RWPE2 (cell line): ENCODE data around the gene COL2A1.

Experiments
- ATAC-seq: fragments of 200-7000 bp; cut with Tn5 transposase; 3 replicates; pipeline ENCODE4 v1.9.1; 2021; ENCODE audit warnings: low read depth
- DNase-seq: peaks from one replicate; pipeline ENCODE4 v3.0.0-alpha.2; 2020; ENCODE audit warnings: low spot score
- H3K27ac ChIP-seq: fragments of 450-650 bp; 2 replicates; pipeline ENCODE4 v1.5.1; 2017; ENCODE audit warnings: mild to moderate bottlenecking; ENCODE audit not compliant: poor library complexity, severe bottlenecking
- H3K27me3 ChIP-seq: fragments of 250-450 bp; sonication (Bioruptor Pico); 2 replicates; pipeline ENCODE4 v1.5.1; 2021; ENCODE audit warnings: mild to moderate bottlenecking, moderate library complexity; ENCODE audit not compliant: insufficient read depth, poor library complexity, severe bottlenecking
- H3K36me3 ChIP-seq: fragments of 250-450 bp; sonication (Bioruptor Pico); 2 replicates; pipeline ENCODE4 v1.5.1; 2020; ENCODE audit warnings: low read depth, mild to moderate bottlenecking, moderate library complexity
- H3K4me1 ChIP-seq: fragments of 250-450 bp; sonication (Bioruptor Pico); 2 replicates; pipeline ENCODE4 v1.5.1; 2021; ENCODE audit warnings: mild to moderate bottlenecking, moderate library complexity; ENCODE audit not compliant: insufficient read depth, poor library complexity, severe bottlenecking
- H3K4me3 ChIP-seq: fragments of 250-450 bp; sonication (Bioruptor Pico); 2 replicates; pipeline ENCODE4 v1.5.1; 2021; ENCODE audit warnings: mild to moderate bottlenecking, moderate library complexity; ENCODE audit not compliant: severe bottlenecking
- H3K9me3 ChIP-seq: fragments of 250-450 bp; sonication (Bioruptor Pico); 2 replicates; pipeline ENCODE4 v1.5.1; 2021; ENCODE audit warnings: mild to moderate bottlenecking, moderate library complexity; ENCODE audit not compliant: severe bottlenecking
- TF ChIP-seq, protein P1 (sequence below): fragments of 450-650 bp; IDR thresholded peaks from one replicate; pipeline ENCODE4 v1.5.1; 2017; ENCODE audit warnings: mild to moderate bottlenecking, moderate library complexity; ENCODE audit not compliant: poor library complexity, severe bottlenecking

COL2A1 gene

DNA sequence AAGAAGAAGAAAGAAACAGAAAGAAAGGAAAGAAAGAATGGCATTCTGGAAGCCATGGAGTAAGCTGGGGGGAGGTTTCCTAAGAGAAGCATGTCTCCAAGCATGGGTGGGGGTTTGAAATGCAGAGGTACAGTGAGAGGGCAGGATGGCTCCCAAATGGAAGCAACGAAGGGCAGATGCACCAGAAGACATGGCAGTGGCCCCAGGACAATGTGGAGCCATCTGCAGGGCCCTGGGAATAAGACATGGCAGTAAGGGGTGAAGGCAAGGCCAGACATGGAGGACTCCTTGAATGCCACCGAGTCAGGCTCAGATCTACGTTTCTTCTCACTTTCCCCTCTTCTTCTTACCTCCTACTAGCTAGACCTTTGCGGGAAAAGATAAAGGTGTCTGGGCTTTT lies 4.7 kb upstream of the COL2A1 start:
- Histone ChIP-seq H3K4me1 (no peaks in the 10 kb centered on the region), H3K27me3 (peaks cover 50% of the 10 kb centered on the region), H3K9me3 (no peaks in the 10 kb centered on the region), H3K4me3 (no peak overlapping the region), H3K27ac (no peak overlapping the region), H3K36me3 (no peaks in the 10 kb centered on the region)
- TF ChIP-seq, protein P1, sequence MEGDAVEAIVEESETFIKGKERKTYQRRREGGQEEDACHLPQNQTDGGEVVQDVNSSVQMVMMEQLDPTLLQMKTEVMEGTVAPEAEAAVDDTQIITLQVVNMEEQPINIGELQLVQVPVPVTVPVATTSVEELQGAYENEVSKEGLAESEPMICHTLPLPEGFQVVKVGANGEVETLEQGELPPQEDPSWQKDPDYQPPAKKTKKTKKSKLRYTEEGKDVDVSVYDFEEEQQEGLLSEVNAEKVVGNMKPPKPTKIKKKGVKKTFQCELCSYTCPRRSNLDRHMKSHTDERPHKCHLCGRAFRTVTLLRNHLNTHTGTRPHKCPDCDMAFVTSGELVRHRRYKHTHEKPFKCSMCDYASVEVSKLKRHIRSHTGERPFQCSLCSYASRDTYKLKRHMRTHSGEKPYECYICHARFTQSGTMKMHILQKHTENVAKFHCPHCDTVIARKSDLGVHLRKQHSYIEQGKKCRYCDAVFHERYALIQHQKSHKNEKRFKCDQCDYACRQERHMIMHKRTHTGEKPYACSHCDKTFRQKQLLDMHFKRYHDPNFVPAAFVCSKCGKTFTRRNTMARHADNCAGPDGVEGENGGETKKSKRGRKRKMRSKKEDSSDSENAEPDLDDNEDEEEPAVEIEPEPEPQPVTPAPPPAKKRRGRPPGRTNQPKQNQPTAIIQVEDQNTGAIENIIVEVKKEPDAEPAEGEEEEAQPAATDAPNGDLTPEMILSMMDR = no peak
- ATAC-seq (no peak), DNase-seq (no peak)

DNA sequence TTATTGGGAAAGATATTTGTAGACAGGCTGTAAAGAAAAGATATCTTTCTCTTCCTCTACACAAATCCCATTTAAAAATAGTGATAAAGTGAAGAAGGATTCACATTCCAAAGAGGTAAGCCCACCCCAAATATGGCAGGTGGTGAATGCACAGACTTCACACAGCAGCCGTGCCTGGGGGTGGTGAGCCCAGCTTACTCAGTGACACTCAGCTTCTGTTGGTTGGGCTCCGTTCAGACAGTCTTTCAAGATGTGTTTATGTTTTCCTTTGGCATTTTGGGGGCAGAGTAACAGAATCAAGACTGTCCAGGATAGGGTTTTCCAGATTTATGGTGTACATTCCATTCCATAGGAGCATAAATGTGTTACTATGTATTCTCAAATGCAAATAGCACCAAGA lies 4.1 kb upstream of the COL2A1 start:
- ATAC-seq (no peak), DNase-seq (no peak)
- no peak overlapping the region for H3K27ac ChIP-seq
- no peaks in the 10 kb centered on the region for H3K9me3 ChIP-seq
- no peaks in the 10 kb centered on the region for H3K4me1 ChIP-seq
- TF ChIP-seq, protein P1 = no peak
- H3K36me3 ChIP-seq = no peaks in the 10 kb centered on the region
- H3K4me3 ChIP-seq = no peak overlapping the region
- peaks cover 56% of the 10 kb centered on the region for H3K27me3 ChIP-seq

DNA sequence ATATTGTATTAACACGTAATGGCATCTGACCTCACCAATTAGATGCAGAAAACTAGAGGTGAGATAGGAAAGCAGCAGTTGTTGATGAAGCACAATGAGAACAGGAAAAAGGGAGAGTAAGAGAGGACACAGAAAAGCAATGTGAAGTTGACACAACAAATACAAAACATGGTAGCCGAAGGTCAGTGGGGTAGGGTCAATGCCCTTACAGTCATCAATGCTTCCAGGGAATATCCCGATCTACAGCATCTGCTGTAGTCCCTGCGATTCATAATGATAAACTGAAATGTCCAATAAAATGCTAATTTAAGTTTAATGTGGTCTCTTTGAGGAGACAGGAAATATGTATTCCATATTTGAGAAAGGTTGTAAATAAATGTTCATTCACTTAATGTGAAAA lies 2.9 kb upstream of the COL2A1 start:
- no peak overlapping the region for H3K4me3 ChIP-seq
- peaks cover 68% of the 10 kb centered on the region for H3K27me3 ChIP-seq
- H3K36me3 ChIP-seq = no peaks in the 10 kb centered on the region
- H3K27ac ChIP-seq = no peak overlapping the region
- DNase-seq = no peak
- TF ChIP-seq, protein P1 = no peak
- no peaks in the 10 kb centered on the region for H3K9me3 ChIP-seq
- peaks cover 5% of the 10 kb centered on the region for H3K4me1 ChIP-seq
- ATAC-seq = no peak

DNA sequence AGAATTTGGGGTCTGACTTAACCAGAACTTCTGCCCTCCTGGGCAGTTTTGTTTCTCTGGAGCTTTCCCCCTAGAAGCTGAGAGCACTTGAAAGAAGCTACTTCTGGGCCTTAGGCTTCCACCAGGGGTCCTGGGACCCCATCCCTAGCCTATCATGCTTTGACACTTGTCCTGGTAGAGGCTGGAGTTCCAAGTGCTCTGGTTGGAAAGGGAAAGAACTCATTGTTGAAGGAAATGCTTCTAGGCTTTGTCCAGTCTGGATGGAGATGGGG lies 1.4 kb upstream of the COL2A1 start:
- Histone ChIP-seq H3K4me1 (peaks cover 5% of the 10 kb centered on the region), H3K36me3 (no peaks in the 10 kb centered on the region), H3K27me3 (peaks cover 72% of the 10 kb centered on the region), H3K4me3 (no peak overlapping the region), H3K9me3 (no peaks in the 10 kb centered on the region), H3K27ac (no peak overlapping the region)
- ATAC-seq (no peak), DNase-seq (no peak)
- TF ChIP-seq, protein P1 = no peak

DNA sequence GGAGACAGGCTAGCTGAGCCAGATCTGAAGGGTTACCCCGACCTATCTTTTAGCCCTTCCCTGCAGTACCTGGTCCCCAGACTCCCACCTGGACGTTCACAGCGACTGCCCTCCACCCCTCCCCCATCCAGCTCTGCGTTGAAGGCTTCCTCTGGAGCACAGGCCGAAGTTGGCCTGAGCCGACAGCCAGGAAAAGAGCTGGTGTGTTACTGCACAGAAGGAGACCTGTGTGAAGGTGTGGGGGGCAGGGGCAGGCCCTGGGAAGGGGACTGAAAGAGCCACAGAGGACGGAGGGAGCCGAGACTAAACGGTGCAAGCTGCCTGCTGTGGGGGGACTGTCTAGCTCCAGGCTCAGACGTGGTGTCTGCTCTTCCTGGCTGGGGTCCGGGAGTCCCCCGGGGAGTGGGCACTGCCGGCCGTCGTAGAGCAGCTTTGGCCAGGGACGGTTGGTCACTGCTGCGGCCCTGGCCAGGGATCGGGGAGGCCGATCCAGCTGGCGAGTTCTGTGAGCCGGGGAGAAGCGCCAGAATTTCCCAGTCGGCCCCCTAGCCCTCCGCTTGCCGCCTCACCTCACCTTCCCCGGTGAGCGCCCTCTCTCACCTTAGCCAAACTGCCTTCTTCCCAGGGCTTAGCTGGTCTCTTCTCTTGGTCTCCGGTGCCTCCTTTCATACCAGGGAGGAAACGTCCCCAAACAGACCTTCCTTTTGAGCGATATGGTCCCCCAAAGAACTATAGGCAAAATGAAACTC lies 899 bp upstream of the COL2A1 start:
- no peak overlapping the region for H3K27ac ChIP-seq
- TF ChIP-seq, protein P1 = no peak
- H3K4me3 ChIP-seq = no peak overlapping the region
- DNase-seq (no peak), ATAC-seq (no peak)
- no peaks in the 10 kb centered on the region for H3K9me3 ChIP-seq
- H3K27me3 ChIP-seq = peaks cover 72% of the 10 kb centered on the region
- no peaks in the 10 kb centered on the region for H3K36me3 ChIP-seq
- peaks cover 5% of the 10 kb centered on the region for H3K4me1 ChIP-seq
